Tibial nerve (tissue), 4 donors: ENCODE data around the gene CLIP4. TPM values are rescaled to one million over a fixed set of nuclear protein-coding genes. Genes with fewer than 3 reads are reported as not detected.

Source experiments
- DNase-seq, 2 donors: peaks; one replicate each; pipeline ENCODE4 v3.0.0-alpha.2; 2019; ENCODE audit warnings: low spot score in 2 of 2
- H3K27ac ChIP-seq, 4 donors: fragments of 200-600 bp; sonication (generic) in 3 of 4; one replicate each; pipeline ENCODE4 v1.5.1; 2017 to 2019; ENCODE audit warnings: mild to moderate bottlenecking in 1 of 4
- H3K27me3 ChIP-seq, 2 donors: fragments of 200-600 bp; sonication (generic) in 1 of 2; one replicate each; pipeline versions ENCODE4 v1.5.1 to v1.6.0; 2017 to 2019
- H3K36me3 ChIP-seq, 3 donors: fragments of 200-600 bp; sonication (generic); one replicate each; pipeline ENCODE4 v1.5.1; 2018 to 2019
- H3K4me1 ChIP-seq, 4 donors: fragments of 200-600 bp; sonication (generic) in 3 of 4; one replicate each; pipeline ENCODE4 v1.5.1; 2017 to 2019
- H3K4me3 ChIP-seq, 4 donors: fragments of 200-600 bp; sonication (generic) in 3 of 4; one replicate each; pipeline ENCODE4 v1.5.1; 2017 to 2019; ENCODE audit warnings: mild to moderate bottlenecking in 1 of 4, moderate library complexity in 1 of 4
- H3K9me3 ChIP-seq, 4 donors: fragments of 200-600 bp; sonication (generic) in 3 of 4; one replicate each; pipeline ENCODE4 v1.5.1; 2017 to 2019
- EP300 ChIP-seq, 2 donors: sonication (generic); formaldehyde crosslinking; IDR thresholded peaks; one replicate each; pipeline ENCODE4 v1.6.1; 2017; ENCODE audit warnings: antibody characterized with exemption in 2 of 2, mild to moderate bottlenecking in 1 of 2
- WGBS, 2 donors: methylation state at CpG; one replicate each; pipeline ENCODE4 v1.1.5; 2018; 5-methylcytosine and 5-hydroxymethylcytosine counted together
- total RNA-seq, 4 donors: library from RNA; depleted of rRNA; stranded (reverse); fragments of >200 nt; gene quantifications; one replicate each; pipeline ENCODE4 v1.1.0, GENCODE V29; 2016
- TF ChIP-seq, protein P1 (sequence below), 5 experiments: fragments of 200-600 bp in 3 of 5; fragments of 450-650 bp in 2 of 5; sonication (generic) in 3 of 5; IDR thresholded peaks; one replicate each; pipeline ENCODE4 v1.5.1; 2016 to 2019; ENCODE audit warnings: antibody characterized with exemption in 5 of 5, mild to moderate bottlenecking in 3 of 5, moderate library complexity in 2 of 5

CLIP4 gene
- total RNA-seq, 4 donors from 2014 or later = 71.4 to 98.6 (median 91.2) TPM

DNA sequence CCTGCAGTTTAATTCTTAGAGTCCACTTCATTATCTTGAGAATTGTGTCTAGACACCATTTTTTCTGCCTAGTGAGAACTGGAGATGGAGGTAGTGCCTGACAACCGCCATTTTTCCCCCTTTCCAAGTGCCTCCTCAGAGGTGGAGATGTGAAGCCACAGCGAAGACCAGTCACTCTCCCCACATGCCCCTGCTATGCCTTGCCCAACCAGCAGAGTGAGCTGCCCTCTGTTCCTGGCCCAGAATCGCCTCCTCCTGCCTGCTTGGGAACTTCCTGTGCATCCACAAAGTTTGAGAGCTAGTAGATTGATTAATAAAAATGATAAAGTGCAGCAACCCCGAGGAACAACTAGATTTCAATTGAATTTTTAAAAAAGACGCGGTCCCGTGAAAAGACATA is 123.3 kb downstream of the CLIP4 start:
- Histone ChIP-seq H3K9me3 (no peaks in the 10 kb centered on the region), H3K27ac (no peak overlapping the region), H3K36me3 (no peaks in the 10 kb centered on the region), H3K4me1 (no peaks in the 10 kb centered on the region), H3K4me3 (no peak overlapping the region), H3K27me3 (no peaks in the 10 kb centered on the region)
- 74 to 81% methylated on average over 7 of the region's 7 CpGs for WGBS, 2 donors
- no peak for TF ChIP-seq EP300 (IDR thresholded peaks at IDR 0.05)
- TF ChIP-seq, protein P1, sequence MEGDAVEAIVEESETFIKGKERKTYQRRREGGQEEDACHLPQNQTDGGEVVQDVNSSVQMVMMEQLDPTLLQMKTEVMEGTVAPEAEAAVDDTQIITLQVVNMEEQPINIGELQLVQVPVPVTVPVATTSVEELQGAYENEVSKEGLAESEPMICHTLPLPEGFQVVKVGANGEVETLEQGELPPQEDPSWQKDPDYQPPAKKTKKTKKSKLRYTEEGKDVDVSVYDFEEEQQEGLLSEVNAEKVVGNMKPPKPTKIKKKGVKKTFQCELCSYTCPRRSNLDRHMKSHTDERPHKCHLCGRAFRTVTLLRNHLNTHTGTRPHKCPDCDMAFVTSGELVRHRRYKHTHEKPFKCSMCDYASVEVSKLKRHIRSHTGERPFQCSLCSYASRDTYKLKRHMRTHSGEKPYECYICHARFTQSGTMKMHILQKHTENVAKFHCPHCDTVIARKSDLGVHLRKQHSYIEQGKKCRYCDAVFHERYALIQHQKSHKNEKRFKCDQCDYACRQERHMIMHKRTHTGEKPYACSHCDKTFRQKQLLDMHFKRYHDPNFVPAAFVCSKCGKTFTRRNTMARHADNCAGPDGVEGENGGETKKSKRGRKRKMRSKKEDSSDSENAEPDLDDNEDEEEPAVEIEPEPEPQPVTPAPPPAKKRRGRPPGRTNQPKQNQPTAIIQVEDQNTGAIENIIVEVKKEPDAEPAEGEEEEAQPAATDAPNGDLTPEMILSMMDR (IDR thresholded peaks at IDR 0.05) = peak in 1 of 5 experiments; percentile 15
- no peak for DNase-seq

Other genes with a start within 250 kb of the CLIP4 start
- 10 to 100 TPM in 2 of 4 donors, 1 to 10 TPM in 2; 8.5 to 17.8 (median 10.5) TPM for gene TRMT61B, start 245.1 kb upstream of the CLIP4 start, total RNA-seq
- 10 to 100 TPM; 32.2 to 57.6 (median 37.0) TPM for gene WDR43, start 220.7 kb upstream of the CLIP4 start, total RNA-seq
- gene TOGARAM2, start 134.1 kb upstream of the CLIP4 start, total RNA-seq = 10 to 100 TPM in 3 of 4 donors, 1 to 10 TPM in 1; 6.0 to 35.0 (median 19.5) TPM
- under 1 TPM; 0.20 to 0.30 (median 0.21) TPM for gene PCARE, start 40.9 kb upstream of the CLIP4 start, total RNA-seq